Measurements from ENCODE around the gene GRN. TPM values are rescaled to one million over a fixed set of nuclear protein-coding genes. Genes with fewer than 3 reads are reported as not detected.

The GRN gene
- polyA plus RNA-seq, 1 of the 3 experiments (the other 2 are of a cell fraction), result 442 TPM

- Histone ChIP-seq H3K9ac (no peak overlapping the region), H3K79me2 (ENCODE audit: insufficient read depth) (no peaks in the 10 kb centered on the region), H3K4me1 (ENCODE audit: control insufficient read depth in 1 of 2, insufficient read depth in 2 of 2, low read depth in 1 of 2, low read length in 1 of 2) (no peaks in the 10 kb centered on the region; a peak in 1 of 4 replicates), H3K36me3 (replicated peaks in 1 of 2; ENCODE audit: control insufficient read depth in 1 of 2, insufficient read depth in 2 of 2, low read length in 1 of 2) (peaks cover 0 to 35% of the 10 kb centered on the region in 2 experiments), H4K20me1 (ENCODE audit: insufficient read depth) (peaks cover 7% of the 10 kb centered on the region; the same call in 1 of the 2 replicates), H3F3A (replicated peaks; ENCODE audit: insufficient read depth) (no peaks in the 10 kb centered on the region), H2AFZ (ENCODE audit: low read depth) (no peak overlapping the region), H3K4me3 (ENCODE audit: low read depth in 2 of 2, low read length in 1 of 2) (no peak overlapping the region), H3K4me2 (no peak overlapping the region), H3K27me3 (ENCODE audit: insufficient read depth) (no peaks in the 10 kb centered on the region), H3K9me3 (no peaks in the 10 kb centered on the region), H3K9me2 (no peaks in the 10 kb centered on the region), H3K27ac (ENCODE audit: low read depth in 2 of 2, low read length in 1 of 2) (no peak overlapping the region)
- DNase-seq, result no peak
- ChIA-PET CTCF (interaction anchor here (2.6 to 3.4 kb wide), 2 partner anchors 10 to 136 kb away, joined by 12 to 20 read pairs; partner anchors contain the start of gene FAM171A2), POLR2A (interaction anchor here (2.1 kb wide), 1 partner anchor 9 kb away, joined by 11 read pairs; the partner anchor contains the start of gene FAM171A2)
- 82% methylated on average over 16 of the region's 22 CpGs for WGBS (ENCODE audit: low lambda C conversion rate)
- no peak for TF ChIP-seq GABPA (IDR thresholded peaks at IDR 0.05; ENCODE audit: low read depth)
Measured at GRCh38 chr17:44352828-44353671, 7.9 kb downstream of the GRN start.

- H2AFZ ChIP-seq (ENCODE audit: low read depth), result no peak overlapping the region
- DNase-seq, result no peak
- no peak overlapping the region for H3K4me2 ChIP-seq
- WGBS (ENCODE audit: low lambda C conversion rate), result 85% methylated on average over 71 of the region's 98 CpGs
- H3K9me3 ChIP-seq, result no peaks in the 10 kb centered on the region
- H3K9ac ChIP-seq, result no peak overlapping the region
- no peak overlapping the region for H3K27ac ChIP-seq (ENCODE audit: low read depth in 2 of 2, low read length in 1 of 2)
- no peaks in the 10 kb centered on the region for H3K27me3 ChIP-seq (ENCODE audit: insufficient read depth)
- H3K36me3 ChIP-seq (replicated peaks in 1 of 2; ENCODE audit: control insufficient read depth in 1 of 2, insufficient read depth in 2 of 2, low read length in 1 of 2), result peaks cover 0 to 35% of the 10 kb centered on the region in 2 experiments
- H3K4me3 ChIP-seq (ENCODE audit: low read depth in 2 of 2, low read length in 1 of 2), result no peak overlapping the region
- CTCF ChIA-PET, result interaction anchor here (1.5 to 2.6 kb wide), 2 partner anchors 9 kb away, joined by 3 to 12 read pairs; partner anchors contain the start of genes FAM171A2 and GRN
- H4K20me1 ChIP-seq (ENCODE audit: insufficient read depth), result peaks cover 3% of the 10 kb centered on the region; the same call in 1 of the 2 replicates
- no peaks in the 10 kb centered on the region for H3F3A ChIP-seq (replicated peaks; ENCODE audit: insufficient read depth)
- H3K79me2 ChIP-seq (ENCODE audit: insufficient read depth), result no peaks in the 10 kb centered on the region
- POLR2A ChIA-PET, result no interaction called here
- no peaks in the 10 kb centered on the region; a peak in 1 of 4 replicates for H3K4me1 ChIP-seq (ENCODE audit: control insufficient read depth in 1 of 2, insufficient read depth in 2 of 2, low read depth in 1 of 2, low read length in 1 of 2)
- no peak for TF ChIP-seq CTCF (IDR thresholded peaks at IDR 0.05)
- TF ChIP-seq NFIC (IDR thresholded peaks at IDR 0.05; ENCODE audit: borderline replicate concordance), result no peak
- TF ChIP-seq GATA2 (CRISPR knock-in tag; IDR thresholded peaks at IDR 0.05), result no peak
- TF ChIP-seq MEF2A (IDR thresholded peaks at IDR 0.05; ENCODE audit: borderline replicate concordance, low read depth), result no peak
- TF ChIP-seq ELF1 (IDR thresholded peaks at IDR 0.05), result no peak
- TF ChIP-seq USF1 (IDR thresholded peaks at IDR 0.05; ENCODE audit: borderline replicate concordance, low read depth), result no peak
- TF ChIP-seq JUND (IDR thresholded peaks at IDR 0.05), result no peak
- no peak for TF ChIP-seq RAD21 (IDR thresholded peaks at IDR 0.05; ENCODE audit: low read length)
- no peaks in the 10 kb centered on the region for H3K9me2 ChIP-seq
Measured at GRCh38 chr17:44353672-44354331, 8.7 kb downstream of the GRN start.

All from SK-N-SH (cell line).